PC-9 (cell line): ENCODE data around the gene RGS7.

ENCODE experiments used
- EZH2 ChIP-seq: fragments of 200-600 bp; sonication (generic); IDR thresholded peaks from 2 replicates; pipeline ENCODE4 v1.8.0; 2017; ENCODE audit warnings: antibody characterized with exemption, low read depth
- TF ChIP-seq, protein P1 (sequence below): fragments of 200-600 bp; sonication (generic); conservative IDR thresholded peaks from 2 replicates; pipeline ENCODE4 v1.6.1; 2017; ENCODE audit warnings: mixed run types, antibody characterized with exemption, mild to moderate bottlenecking, moderate library complexity

DNA sequence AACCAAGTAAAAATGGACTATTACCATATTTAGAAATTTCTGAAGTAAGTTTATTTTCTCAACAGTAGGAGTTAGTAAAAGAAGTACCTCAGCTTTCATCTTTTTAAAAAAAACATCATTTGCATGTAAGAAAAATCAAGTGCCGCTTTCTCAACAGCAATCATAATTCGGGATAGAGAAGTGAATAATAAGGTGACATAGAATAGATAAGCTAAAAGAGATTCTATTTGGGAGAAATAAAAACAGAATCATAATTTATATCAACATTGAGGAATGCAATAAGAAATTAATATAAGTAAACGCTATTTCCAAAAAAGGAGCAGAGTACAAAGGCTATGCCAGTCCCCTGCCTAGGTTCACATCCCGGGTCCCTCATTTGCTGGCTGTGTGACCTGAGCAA is 414.1 kb downstream of the RGS7 start:
- TF ChIP-seq, protein P1, sequence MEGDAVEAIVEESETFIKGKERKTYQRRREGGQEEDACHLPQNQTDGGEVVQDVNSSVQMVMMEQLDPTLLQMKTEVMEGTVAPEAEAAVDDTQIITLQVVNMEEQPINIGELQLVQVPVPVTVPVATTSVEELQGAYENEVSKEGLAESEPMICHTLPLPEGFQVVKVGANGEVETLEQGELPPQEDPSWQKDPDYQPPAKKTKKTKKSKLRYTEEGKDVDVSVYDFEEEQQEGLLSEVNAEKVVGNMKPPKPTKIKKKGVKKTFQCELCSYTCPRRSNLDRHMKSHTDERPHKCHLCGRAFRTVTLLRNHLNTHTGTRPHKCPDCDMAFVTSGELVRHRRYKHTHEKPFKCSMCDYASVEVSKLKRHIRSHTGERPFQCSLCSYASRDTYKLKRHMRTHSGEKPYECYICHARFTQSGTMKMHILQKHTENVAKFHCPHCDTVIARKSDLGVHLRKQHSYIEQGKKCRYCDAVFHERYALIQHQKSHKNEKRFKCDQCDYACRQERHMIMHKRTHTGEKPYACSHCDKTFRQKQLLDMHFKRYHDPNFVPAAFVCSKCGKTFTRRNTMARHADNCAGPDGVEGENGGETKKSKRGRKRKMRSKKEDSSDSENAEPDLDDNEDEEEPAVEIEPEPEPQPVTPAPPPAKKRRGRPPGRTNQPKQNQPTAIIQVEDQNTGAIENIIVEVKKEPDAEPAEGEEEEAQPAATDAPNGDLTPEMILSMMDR: no peak
- TF ChIP-seq EZH2: no peak
